Measurements from ENCODE around the gene ARHGEF6. TPM values are rescaled to one million over a fixed set of nuclear protein-coding genes. Genes with fewer than 3 reads are reported as not detected.

Gene ARHGEF6
- total and polyA plus RNA-seq, 4 donors: 1.6 to 9.2 (median 4.2) TPM

GRCh38 chrX:136819031-136819703, 38.4 kb upstream of the ARHGEF6 start:
- 74% methylated on average over 5 of the region's 5 CpGs for WGBS
- no peak overlapping the region for H3K4me3 ChIP-seq (ENCODE audit: low read depth in 1 of 3, low read length in 3 of 3)
- peaks cover 0 to 5% (median 0%) of the 10 kb centered on the region in 4 donors for H3K4me1 ChIP-seq (ENCODE audit: control insufficient read depth in 4 of 4, insufficient read depth in 4 of 4, low read length in 3 of 4)
- H3K9me3 ChIP-seq (ENCODE audit: control insufficient read depth in 4 of 4, low read length in 3 of 4): no peaks in the 10 kb centered on the region
- no peak for DNase-seq (ENCODE audit: low spot score)
- TF ChIP-seq, protein P1, sequence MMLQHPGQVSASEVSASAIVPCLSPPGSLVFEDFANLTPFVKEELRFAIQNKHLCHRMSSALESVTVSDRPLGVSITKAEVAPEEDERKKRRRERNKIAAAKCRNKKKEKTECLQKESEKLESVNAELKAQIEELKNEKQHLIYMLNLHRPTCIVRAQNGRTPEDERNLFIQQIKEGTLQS (IDR thresholded peaks at IDR 0.05): no peak
- TF ChIP-seq TAF1 (conservative IDR thresholded peaks at IDR 0.05) (no peak), EGR1 (IDR thresholded peaks at IDR 0.05; ENCODE audit: low read depth in 2 of 2) (no peak), RXRA (IDR thresholded peaks at IDR 0.05) (no peak), NR2F2 (IDR thresholded peaks at IDR 0.05) (peak; percentile 28), RAD21 (IDR thresholded peaks at IDR 0.05) (no peak), HNF4G (IDR thresholded peaks at IDR 0.05) (no peak)
- no peak overlapping the region for H3K27ac ChIP-seq (ENCODE audit: low read depth in 1 of 2, low read length in 2 of 2)
- peaks cover 0 to 2% (median 0%) of the 10 kb centered on the region in 4 donors for H3K36me3 ChIP-seq (ENCODE audit: control insufficient read depth in 4 of 4, insufficient read depth in 3 of 4, low read depth in 1 of 4, low read length in 3 of 4)
- no peak overlapping the region for H3K9ac ChIP-seq (ENCODE audit: low read depth in 1 of 2, low read length in 2 of 2)
- no peaks in the 10 kb centered on the region for H3K27me3 ChIP-seq (ENCODE audit: control insufficient read depth in 4 of 4, insufficient read depth in 4 of 4, low read length in 3 of 4)

- 80% methylated on average over 3 of the region's 3 CpGs for WGBS
- no peaks in the 10 kb centered on the region for H3K27me3 ChIP-seq (ENCODE audit: control insufficient read depth in 4 of 4, insufficient read depth in 4 of 4, low read length in 3 of 4)
- peaks cover 0 to 2% (median 0%) of the 10 kb centered on the region in 4 donors for H3K36me3 ChIP-seq (ENCODE audit: control insufficient read depth in 4 of 4, insufficient read depth in 3 of 4, low read depth in 1 of 4, low read length in 3 of 4)
- H3K4me3 ChIP-seq (ENCODE audit: low read depth in 1 of 3, low read length in 3 of 3): no peak overlapping the region
- no peak overlapping the region for H3K27ac ChIP-seq (ENCODE audit: low read depth in 1 of 2, low read length in 2 of 2)
- H3K4me1 ChIP-seq (ENCODE audit: control insufficient read depth in 4 of 4, insufficient read depth in 4 of 4, low read length in 3 of 4): peaks cover 0 to 5% (median 0%) of the 10 kb centered on the region in 4 donors
- H3K9ac ChIP-seq (ENCODE audit: low read depth in 1 of 2, low read length in 2 of 2): no peak overlapping the region
- TF ChIP-seq RAD21 (IDR thresholded peaks at IDR 0.05): no peak
- no peak for TF ChIP-seq GABPA (IDR thresholded peaks at IDR 0.05 in 1 of 2, conservative IDR thresholded peaks at IDR 0.05 in 1 of 2)
- TF ChIP-seq JUND (IDR thresholded peaks at IDR 0.05): no peak
- TF ChIP-seq CTCF (IDR thresholded peaks at IDR 0.05; ENCODE audit: low read depth, low read length, missing input control): no peak
- H3K9me3 ChIP-seq (ENCODE audit: control insufficient read depth in 4 of 4, low read length in 3 of 4): no peaks in the 10 kb centered on the region
- no peak for DNase-seq (ENCODE audit: low spot score)
These were observed 36.2 kb upstream of the ARHGEF6 start for GRCh38 chrX:136816975-136817374.

DNA sequence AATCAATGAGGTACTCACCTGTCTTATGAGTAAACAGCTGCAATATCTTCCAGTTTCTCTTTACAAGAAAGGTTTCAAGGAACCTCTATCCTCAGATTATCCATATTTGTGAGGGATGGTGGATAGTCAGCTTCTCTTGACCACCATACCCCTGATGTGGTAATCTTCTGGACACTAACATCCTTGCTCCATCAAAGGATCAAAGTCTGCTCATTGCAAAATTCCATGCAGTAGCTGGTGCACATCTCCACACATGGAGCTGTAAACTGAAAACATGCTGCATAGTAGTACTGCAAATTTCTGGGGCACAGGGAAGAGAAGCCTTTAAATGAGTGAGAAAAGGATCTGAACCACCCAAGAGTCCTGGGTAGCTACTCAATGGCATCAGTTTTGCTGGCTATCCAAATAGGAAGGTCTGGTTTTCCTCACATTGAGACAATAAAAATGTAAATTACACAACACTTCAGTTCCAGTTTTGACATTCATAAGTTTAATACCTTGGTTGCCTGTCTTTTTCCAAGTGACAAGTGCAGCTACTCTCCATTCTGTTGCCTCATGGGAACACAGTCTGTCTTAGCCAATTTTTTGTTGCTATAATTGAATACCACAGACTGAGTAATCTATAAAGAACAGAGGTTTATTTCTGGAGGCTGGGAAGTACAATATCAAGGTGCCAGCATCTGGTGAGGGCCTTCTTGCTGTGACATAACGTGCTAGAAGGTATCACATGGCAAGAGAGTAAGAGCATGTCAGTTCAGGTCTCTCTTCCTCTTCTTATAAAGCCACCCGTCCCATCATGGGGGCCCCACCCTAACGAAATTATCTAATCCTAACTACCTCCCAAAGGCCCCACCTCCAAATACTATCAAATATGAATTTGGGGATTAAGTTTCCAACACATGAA, 34.4 kb upstream of the ARHGEF6 start:
- no peak for DNase-seq (ENCODE audit: low spot score)
- WGBS: 86% methylated on average over 3 of the region's 3 CpGs
- Histone ChIP-seq H3K36me3 (ENCODE audit: control insufficient read depth in 4 of 4, insufficient read depth in 3 of 4, low read depth in 1 of 4, low read length in 3 of 4) (no peaks in the 10 kb centered on the region), H3K9ac (ENCODE audit: low read depth in 1 of 2, low read length in 2 of 2) (no peak overlapping the region), H3K9me3 (ENCODE audit: control insufficient read depth in 4 of 4, low read length in 3 of 4) (no peaks in the 10 kb centered on the region), H3K4me1 (ENCODE audit: control insufficient read depth in 4 of 4, insufficient read depth in 4 of 4, low read length in 3 of 4) (peaks cover 0 to 5% (median 0%) of the 10 kb centered on the region in 4 donors), H3K27ac (ENCODE audit: low read depth in 1 of 2, low read length in 2 of 2) (peak overlapping the region in 1 of 2 donors; percentile 12), H3K4me3 (ENCODE audit: low read depth in 1 of 3, low read length in 3 of 3) (no peak overlapping the region), H3K27me3 (ENCODE audit: control insufficient read depth in 4 of 4, insufficient read depth in 4 of 4, low read length in 3 of 4) (no peaks in the 10 kb centered on the region)
- TF ChIP-seq HNF4G (IDR thresholded peaks at IDR 0.05) (peak; percentile 87), RAD21 (IDR thresholded peaks at IDR 0.05) (peak in 1 of 2 donors; percentile 24), FOXA2 (IDR thresholded peaks at IDR 0.05) (no peak), TAF1 (conservative IDR thresholded peaks at IDR 0.05) (no peak), CTCF (IDR thresholded peaks at IDR 0.05; ENCODE audit: low read depth, low read length, missing input control) (no peak), GABPA (IDR thresholded peaks at IDR 0.05 in 1 of 2, conservative IDR thresholded peaks at IDR 0.05 in 1 of 2) (no peak), FOXA1 (IDR thresholded peaks at IDR 0.05) (no peak)
- TF ChIP-seq, protein P1 (IDR thresholded peaks at IDR 0.05): no peak
- TF ChIP-seq, protein P2, sequence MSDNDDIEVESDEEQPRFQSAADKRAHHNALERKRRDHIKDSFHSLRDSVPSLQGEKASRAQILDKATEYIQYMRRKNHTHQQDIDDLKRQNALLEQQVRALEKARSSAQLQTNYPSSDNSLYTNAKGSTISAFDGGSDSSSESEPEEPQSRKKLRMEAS (IDR thresholded peaks at IDR 0.05): peak; percentile 59
- TF ChIP-seq, protein P3, sequence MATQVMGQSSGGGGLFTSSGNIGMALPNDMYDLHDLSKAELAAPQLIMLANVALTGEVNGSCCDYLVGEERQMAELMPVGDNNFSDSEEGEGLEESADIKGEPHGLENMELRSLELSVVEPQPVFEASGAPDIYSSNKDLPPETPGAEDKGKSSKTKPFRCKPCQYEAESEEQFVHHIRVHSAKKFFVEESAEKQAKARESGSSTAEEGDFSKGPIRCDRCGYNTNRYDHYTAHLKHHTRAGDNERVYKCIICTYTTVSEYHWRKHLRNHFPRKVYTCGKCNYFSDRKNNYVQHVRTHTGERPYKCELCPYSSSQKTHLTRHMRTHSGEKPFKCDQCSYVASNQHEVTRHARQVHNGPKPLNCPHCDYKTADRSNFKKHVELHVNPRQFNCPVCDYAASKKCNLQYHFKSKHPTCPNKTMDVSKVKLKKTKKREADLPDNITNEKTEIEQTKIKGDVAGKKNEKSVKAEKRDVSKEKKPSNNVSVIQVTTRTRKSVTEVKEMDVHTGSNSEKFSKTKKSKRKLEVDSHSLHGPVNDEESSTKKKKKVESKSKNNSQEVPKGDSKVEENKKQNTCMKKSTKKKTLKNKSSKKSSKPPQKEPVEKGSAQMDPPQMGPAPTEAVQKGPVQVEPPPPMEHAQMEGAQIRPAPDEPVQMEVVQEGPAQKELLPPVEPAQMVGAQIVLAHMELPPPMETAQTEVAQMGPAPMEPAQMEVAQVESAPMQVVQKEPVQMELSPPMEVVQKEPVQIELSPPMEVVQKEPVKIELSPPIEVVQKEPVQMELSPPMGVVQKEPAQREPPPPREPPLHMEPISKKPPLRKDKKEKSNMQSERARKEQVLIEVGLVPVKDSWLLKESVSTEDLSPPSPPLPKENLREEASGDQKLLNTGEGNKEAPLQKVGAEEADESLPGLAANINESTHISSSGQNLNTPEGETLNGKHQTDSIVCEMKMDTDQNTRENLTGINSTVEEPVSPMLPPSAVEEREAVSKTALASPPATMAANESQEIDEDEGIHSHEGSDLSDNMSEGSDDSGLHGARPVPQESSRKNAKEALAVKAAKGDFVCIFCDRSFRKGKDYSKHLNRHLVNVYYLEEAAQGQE (IDR thresholded peaks at IDR 0.05): no peak

All from liver (tissue), 9 donors.